Keratinocyte (primary cell): Measurements from ENCODE around the gene CPED1.

ENCODE experiments used
- EZH2 ChIP-seq: IDR thresholded peaks from one replicate; pipeline ENCODE4 v1.6.1; 2012; ENCODE audit warnings: inconsistent platforms, mild to moderate bottlenecking, low read length, moderate library complexity
- TF ChIP-seq, protein P1 (sequence below), 3 experiments: IDR thresholded peaks in 1 of 3; conservative IDR thresholded peaks in 1 of 3; optimal IDR thresholded peaks in 1 of 3; 2 replicates in 2 of 3; 3 replicates in 1 of 3; pipeline versions ENCODE3 to v1.5.1; 2011; ENCODE audit warnings: low read length in 3 of 3, mild to moderate bottlenecking in 3 of 3, moderate library complexity in 2 of 3, control low read depth in 1 of 3, inconsistent platforms in 1 of 3; ENCODE audit not compliant: insufficient read depth in 2 of 3; ENCODE audit errors: extremely low read depth in 1 of 3

DNA sequence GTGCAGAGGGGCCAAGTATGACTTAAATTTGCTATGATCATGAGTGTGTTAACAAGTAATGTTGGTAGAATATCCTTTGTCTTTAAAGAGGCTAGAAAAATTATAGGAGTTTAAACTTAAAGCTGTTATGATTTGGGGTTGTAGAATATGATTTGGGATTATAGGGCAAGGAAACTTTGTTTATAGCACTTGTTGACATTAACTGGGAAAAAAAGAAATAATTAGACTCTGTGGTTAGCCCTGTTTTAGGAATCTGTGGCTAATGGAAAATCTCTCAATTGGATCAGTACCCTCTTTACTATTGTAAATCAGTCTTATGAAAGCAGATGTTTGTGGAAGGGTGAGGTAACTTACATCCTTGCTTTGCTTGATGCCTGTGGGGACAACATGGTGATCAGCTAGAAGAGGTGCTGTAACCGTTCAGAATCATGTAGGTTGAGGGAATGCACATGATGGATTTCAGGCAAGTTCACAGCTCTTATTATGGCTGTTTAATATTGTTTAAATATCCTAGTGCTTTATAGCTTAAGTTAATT, 26.8 kb upstream of the CPED1 start:
- TF ChIP-seq, protein P1, sequence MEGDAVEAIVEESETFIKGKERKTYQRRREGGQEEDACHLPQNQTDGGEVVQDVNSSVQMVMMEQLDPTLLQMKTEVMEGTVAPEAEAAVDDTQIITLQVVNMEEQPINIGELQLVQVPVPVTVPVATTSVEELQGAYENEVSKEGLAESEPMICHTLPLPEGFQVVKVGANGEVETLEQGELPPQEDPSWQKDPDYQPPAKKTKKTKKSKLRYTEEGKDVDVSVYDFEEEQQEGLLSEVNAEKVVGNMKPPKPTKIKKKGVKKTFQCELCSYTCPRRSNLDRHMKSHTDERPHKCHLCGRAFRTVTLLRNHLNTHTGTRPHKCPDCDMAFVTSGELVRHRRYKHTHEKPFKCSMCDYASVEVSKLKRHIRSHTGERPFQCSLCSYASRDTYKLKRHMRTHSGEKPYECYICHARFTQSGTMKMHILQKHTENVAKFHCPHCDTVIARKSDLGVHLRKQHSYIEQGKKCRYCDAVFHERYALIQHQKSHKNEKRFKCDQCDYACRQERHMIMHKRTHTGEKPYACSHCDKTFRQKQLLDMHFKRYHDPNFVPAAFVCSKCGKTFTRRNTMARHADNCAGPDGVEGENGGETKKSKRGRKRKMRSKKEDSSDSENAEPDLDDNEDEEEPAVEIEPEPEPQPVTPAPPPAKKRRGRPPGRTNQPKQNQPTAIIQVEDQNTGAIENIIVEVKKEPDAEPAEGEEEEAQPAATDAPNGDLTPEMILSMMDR (optimal IDR thresholded peaks at IDR 0.05 in 1 of 3, IDR thresholded peaks at IDR 0.05 in 1 of 3, conservative IDR thresholded peaks at IDR 0.05 in 1 of 3; ENCODE audit: extremely low read depth in 1 of 3, insufficient read depth in 2 of 3, low read length in 3 of 3): no peak
- TF ChIP-seq EZH2: no peak
